IMR-90 (cell line): ENCODE data around the gene RNF180. TPM values are rescaled to one million over a fixed set of nuclear protein-coding genes. Genes with fewer than 3 reads are reported as not detected.

ENCODE experiments used
- ATAC-seq: fragments of 200-7000 bp; cut with Tn5 transposase; 2 replicates; pipeline ENCODE4 v1.9.1; 2020; ENCODE audit warnings: low read depth, mild to moderate bottlenecking, moderate library complexity
- BruUV-seq: library from RNA; stranded (reverse); fragments of 400-500 nt; replicated peaks from 2 replicates; lab custom pipeline; 2021; lab: Mats Ljungman, UMichigan
- CTCF ChIA-PET: fragments of 300-600 bp; formaldehyde crosslinking; extraction: SDS; loops from one replicate; lab custom pipeline; 2021; ENCODE audit warnings: antibody characterized with exemption; lab: Yijun Ruan, JAX
- POLR2A ChIA-PET: fragments of 300-600 bp; sonication (Branson Sonifier 250); formaldehyde crosslinking; loops from one replicate; lab custom pipeline; 2022; ENCODE audit warnings: antibody characterized with exemption; ENCODE audit not compliant: unreplicated experiment; lab: Charles Lee
- DNase-seq: peaks from one replicate; pipeline ENCODE4 v3.0.0; 2013
- H2AFZ ChIP-seq: replicated peaks from 2 replicates; pipeline ENCODE3; 2013; ENCODE audit warnings: low read length, mild to moderate bottlenecking; ENCODE audit not compliant: poor library complexity
- H2AK5ac ChIP-seq: 2 replicates; pipeline ENCODE4 v1.6.1; 2013; ENCODE audit warnings: low read depth, low read length, inconsistent platforms
- H2AK9ac ChIP-seq: replicated peaks from 2 replicates; pipeline ENCODE3; 2013; ENCODE audit warnings: mild to moderate bottlenecking, low read depth, low read length, moderate library complexity; ENCODE audit not compliant: poor library complexity
- H2BK120ac ChIP-seq: 2 replicates; pipeline ENCODE4 v1.6.1; 2013; ENCODE audit warnings: low read depth, low read length, inconsistent platforms
- H2BK15ac ChIP-seq: 3 replicates; pipeline ENCODE4 v1.6.1; 2013; ENCODE audit warnings: low read depth, low read length, inconsistent platforms
- H2BK20ac ChIP-seq: 2 replicates; pipeline ENCODE4 v1.6.1; 2013; ENCODE audit warnings: low read depth, mild to moderate bottlenecking, inconsistent platforms, low read length, moderate library complexity
- H2BK5ac ChIP-seq: 2 replicates; pipeline ENCODE4 v1.6.1; 2013; ENCODE audit warnings: mild to moderate bottlenecking, low read depth, low read length, inconsistent platforms; ENCODE audit not compliant: poor library complexity, severe bottlenecking
- H3K14ac ChIP-seq: replicated peaks from 2 replicates; pipeline ENCODE4 v1.6.1; 2013; ENCODE audit warnings: low read depth, low read length, inconsistent platforms
- H3K18ac ChIP-seq: 2 replicates; pipeline ENCODE4 v1.6.1; 2013; ENCODE audit warnings: low read depth, low read length, control low read depth
- H3K23ac ChIP-seq: 2 replicates; pipeline ENCODE4 v1.6.1; 2013; ENCODE audit warnings: low read depth, low read length, inconsistent platforms
- H3K27ac ChIP-seq: 2 replicates; pipeline ENCODE4 v1.5.1; 2013; ENCODE audit warnings: mild to moderate bottlenecking, control low read depth, low read length; ENCODE audit not compliant: insufficient read depth
- H3K27me3 ChIP-seq: 2 replicates; pipeline ENCODE4 v1.6.1; 2013; ENCODE audit warnings: low read length; ENCODE audit not compliant: control insufficient read depth, insufficient read depth
- H3K36me3 ChIP-seq: 2 replicates; pipeline ENCODE4 v1.6.1; 2013; ENCODE audit warnings: low read length, mixed read lengths; ENCODE audit not compliant: control insufficient read depth, insufficient read depth
- H3K4ac ChIP-seq: 2 replicates; pipeline ENCODE4 v1.6.1; 2013; ENCODE audit warnings: low read depth, low read length, inconsistent platforms
- H3K4me1 ChIP-seq: 2 replicates; pipeline ENCODE4 v1.6.1; 2013; ENCODE audit warnings: low read length, mixed read lengths; ENCODE audit not compliant: control insufficient read depth, insufficient read depth
- H3K4me2 ChIP-seq: 2 replicates; pipeline ENCODE4 v1.6.1; 2013; ENCODE audit warnings: low read depth, mild to moderate bottlenecking, control low read depth, low read length, moderate library complexity
- H3K4me3 ChIP-seq: 2 replicates; pipeline ENCODE4 v1.5.1; 2013; ENCODE audit warnings: low read depth, mild to moderate bottlenecking, control low read depth, low read length, moderate library complexity; ENCODE audit not compliant: insufficient read depth
- H3K56ac ChIP-seq: 2 replicates; pipeline ENCODE4 v1.6.1; 2013; ENCODE audit warnings: low read length, inconsistent platforms; ENCODE audit not compliant: insufficient read depth; ENCODE audit errors: extremely low read depth
- H3K79me1 ChIP-seq, 2 experiments: 2 replicates each; pipeline ENCODE4 v1.6.1; 2013; ENCODE audit warnings: low read length in 2 of 2, inconsistent platforms in 1 of 2, low read depth in 1 of 2
- H3K9ac ChIP-seq: 2 replicates; pipeline ENCODE4 v1.6.1; 2013; ENCODE audit warnings: low read depth, low read length, control low read depth
- H3K9me1 ChIP-seq: 2 replicates; pipeline ENCODE4 v1.6.1; 2013; ENCODE audit warnings: low read length, inconsistent platforms; ENCODE audit not compliant: insufficient read depth
- H3K9me3 ChIP-seq: 2 replicates; pipeline ENCODE4 v1.6.1; 2013; ENCODE audit warnings: low read length; ENCODE audit not compliant: control insufficient read depth, insufficient read depth
- H4K20me1 ChIP-seq: 2 replicates; pipeline ENCODE4 v1.6.1; 2013; ENCODE audit warnings: low read length, inconsistent platforms; ENCODE audit not compliant: insufficient read depth
- H4K5ac ChIP-seq: 2 replicates; pipeline ENCODE4 v1.6.1; 2013; ENCODE audit warnings: mild to moderate bottlenecking, low read depth, low read length, control low read depth
- H4K8ac ChIP-seq, 2 experiments: 2 replicates each; pipeline ENCODE4 v1.6.1; 2013; ENCODE audit warnings: low read depth in 2 of 2, low read length in 2 of 2, control low read depth in 1 of 2, inconsistent platforms in 1 of 2
- H4K91ac ChIP-seq: 2 replicates; pipeline ENCODE4 v1.6.1; 2013; ENCODE audit warnings: low read depth, low read length, inconsistent platforms; ENCODE audit not compliant: insufficient read depth
- CTCF ChIP-seq: conservative IDR thresholded peaks from 2 replicates; pipeline ENCODE4 v1.5.1; 2012; ENCODE audit warnings: mild to moderate bottlenecking, low read depth, low read length, improper control_type of control experiment
- ELK1 ChIP-seq: fragments of 150-350 bp; IDR thresholded peaks from 2 replicates; pipeline ENCODE4 v1.6.1; 2016; ENCODE audit warnings: low read depth, mild to moderate bottlenecking, low read length, moderate library complexity, borderline replicate concordance
- MXI1 ChIP-seq: IDR thresholded peaks from 2 replicates; pipeline ENCODE4 v1.6.1; 2012; ENCODE audit warnings: low read depth, mild to moderate bottlenecking, low read length, moderate library complexity, borderline replicate concordance
- RAD21 ChIP-seq: IDR thresholded peaks from 2 replicates; pipeline ENCODE4 v1.6.1; 2012; ENCODE audit warnings: low read length, improper control_type of control experiment
- RCOR1 ChIP-seq: IDR thresholded peaks from 2 replicates; pipeline ENCODE4 v1.6.1; 2012; ENCODE audit warnings: mild to moderate bottlenecking, low read length, improper control_type of control experiment; ENCODE audit not compliant: insufficient replicate concordance
- SMC3 ChIP-seq: fragments of 150-350 bp; IDR thresholded peaks from 2 replicates; pipeline ENCODE4 v1.6.1; 2016; ENCODE audit warnings: low read depth, mild to moderate bottlenecking, antibody characterized with exemption, low read length, moderate library complexity
- WGBS, 2 experiments: methylation state at CpG; one replicate each; pipeline versions ENCODE4 v1.1.5 to v1.1.7; 2013; ENCODE audit warnings: missing lambda C conversion rate in 2 of 2; ENCODE audit not compliant: insufficient read length in 1 of 2; ENCODE audit errors: extremely low coverage in 2 of 2; 5-methylcytosine and 5-hydroxymethylcytosine counted together
- dilution Hi-C: fragments of 300-500 bp; cut with HindIII; formaldehyde crosslinking; loops from one replicate; pipeline ENCODE4 v1.14.3; 2018; ENCODE audit warnings: low sequenced_read_pairs; ENCODE audit not compliant: unreplicated experiment
- in situ Hi-C: fragments of 300-500 bp; cut with MboI; formaldehyde crosslinking; loops from 3 replicates; pipeline ENCODE4 v1.14.3; 2019; ENCODE audit warnings: low sequenced_read_pairs, inconsistent platforms, mixed read lengths
- intact Hi-C: fragments of 100-400 bp; cut with micrococcal nuclease; formaldehyde crosslinking; loops from 2 replicates; pipeline ENCODE4 v1.10.0; 2022
- polyA plus RNA-seq, 3 experiments: library from polyadenylated mRNA; depleted of rRNA; stranded (reverse); fragments of >200 nt; gene quantifications; 2 replicates each; pipeline ENCODE4 v1.2.3, GENCODE V29; 2012; ENCODE audit warnings: low replicate concordance in 1 of 3
- total RNA-seq: library from RNA; depleted of rRNA; stranded (reverse); fragments of >200 nt; gene quantifications from 2 replicates; pipeline ENCODE4 v1.2.3, GENCODE V29; 2012

The RNF180 gene
- total and polyA plus RNA-seq, 2 of the 4 experiments (the other 2 are of a cell fraction), result 0.02 to 0.36 TPM

GRCh38 chr5:64341340-64341739 lies 175.7 kb downstream of the RNF180 start:
- no CpG with 5 or more reads among the region's 1 CpG for WGBS, 2 experiments
- H4K91ac ChIP-seq, result no peak overlapping the region
- H2BK20ac ChIP-seq, result no peak overlapping the region
- DNase-seq (no peak), ATAC-seq (no peak)
- H3K36me3 ChIP-seq, result no peaks in the 10 kb centered on the region
- intact Hi-C loops (no loop called here), in situ Hi-C loops (no loop called here), dilution Hi-C loops (no loop called here)
- H4K20me1 ChIP-seq, result no peaks in the 10 kb centered on the region
- no peak overlapping the region for H3K4me3 ChIP-seq
- no peak overlapping the region for H3K27ac ChIP-seq
- no peaks in the 10 kb centered on the region for H3K27me3 ChIP-seq
- no peaks in the 10 kb centered on the region for H3K9me1 ChIP-seq
- H2AK9ac ChIP-seq, result no peak overlapping the region
- no peak overlapping the region for H4K5ac ChIP-seq
- H3K18ac ChIP-seq, result no peak overlapping the region
- H3K4me1 ChIP-seq, result no peaks in the 10 kb centered on the region
- H2AFZ ChIP-seq, result no peak overlapping the region
- H2BK120ac ChIP-seq, result no peak overlapping the region
- H2BK15ac ChIP-seq, result no peak overlapping the region
- no peak overlapping the region for H4K8ac ChIP-seq
- H3K4me2 ChIP-seq, result no peak overlapping the region
- H3K9me3 ChIP-seq, result no peaks in the 10 kb centered on the region
- H2BK5ac ChIP-seq, result no peak overlapping the region
- H3K23ac ChIP-seq, result no peak overlapping the region
- H2AK5ac ChIP-seq, result no peak overlapping the region
- H3K9ac ChIP-seq, result no peak overlapping the region
- ChIA-PET CTCF (no interaction called here), POLR2A (no interaction called here)
- no peak for TF ChIP-seq MXI1
- TF ChIP-seq RCOR1, result no peak
- TF ChIP-seq ELK1, result no peak
- TF ChIP-seq RAD21, result no peak
- no peak for TF ChIP-seq SMC3
- no peak for TF ChIP-seq CTCF
- no peak overlapping the region for H3K14ac ChIP-seq
- BruUV-seq, result no TSS peak
- no peaks in the 10 kb centered on the region for H3K79me1 ChIP-seq
- H3K4ac ChIP-seq, result no peak overlapping the region
- H3K56ac ChIP-seq, result no peak overlapping the region
